Measurements from ENCODE around the gene SLC38A1. TPM values are rescaled to one million over a fixed set of nuclear protein-coding genes. Genes with fewer than 3 reads are reported as not detected.

The SLC38A1 gene
- total and polyA plus RNA-seq, 2 experiments from 2014 or later, result 114 to 234 TPM

GRCh38 chr12:46198913-46199312, 69.9 kb downstream of the SLC38A1 start:
- H3K36me3 Mint-ChIP-seq (ENCODE audit: low read depth), result peaks cover 100% of the 10 kb centered on the region
- H4K20me1 ChIP-seq (replicated peaks; ENCODE audit: insufficient read depth), result peaks cover 8% of the 10 kb centered on the region
- H3K4me1 Mint-ChIP-seq, result no peaks in the 10 kb centered on the region
- H3K27me3 ChIP-seq (ENCODE audit: insufficient read depth), result no peaks in the 10 kb centered on the region
- ATAC-seq (no peak), DNase-seq (ENCODE audit: low spot score) (no peak)
- no peaks in the 10 kb centered on the region for H3K79me2 ChIP-seq (replicated peaks; ENCODE audit: insufficient read depth)
- peaks cover 53% of the 10 kb centered on the region for H3K9me3 Mint-ChIP-seq
- no peak overlapping the region for H3K4me2 ChIP-seq
- H3K27ac Mint-ChIP-seq, result no peak overlapping the region
- H3K4me3 ChIP-seq, result no peak overlapping the region
- peaks cover 94% of the 10 kb centered on the region for H3K36me3 ChIP-seq (ENCODE audit: insufficient read depth)
- 0 out of 2 replicates have a peak, but pooled peaks cover 2% of the 10 kb centered on the region for H3F3A ChIP-seq (replicated peaks; ENCODE audit: low read depth)
- H3K9me2 ChIP-seq (ENCODE audit: insufficient read depth), result no peaks in the 10 kb centered on the region
- H3K4me3 Mint-ChIP-seq, result no peak overlapping the region
- TF ChIP-seq ETS1 (IDR thresholded peaks at IDR 0.05) (no peak), CTCF (conservative IDR thresholded peaks at IDR 0.05; ENCODE audit: low read depth in 2 of 2) (no peak), STAT1 (IDR thresholded peaks at IDR 0.05; ENCODE audit: unreplicated experiment) (no peak), ZNF331 (CRISPR knock-in tag; IDR thresholded peaks at IDR 0.05; ENCODE audit: low read depth) (no peak), NANOG (IDR thresholded peaks at IDR 0.05; ENCODE audit: borderline replicate concordance) (no peak), ZNF114 (CRISPR knock-in tag; IDR thresholded peaks at IDR 0.05) (no peak), POLR2AphosphoS5 (IDR thresholded peaks at IDR 0.05; ENCODE audit: low read depth) (no peak), ZNF462 (CRISPR knock-in tag; IDR thresholded peaks at IDR 0.05) (no peak), CREB1 (CRISPR knock-in tag; IDR thresholded peaks at IDR 0.05; ENCODE audit: low read depth) (no peak), EZH2 (IDR thresholded peaks at IDR 0.05; ENCODE audit: low read depth, unreplicated experiment) (no peak), EZH2phosphoT487 (IDR thresholded peaks at IDR 0.05; ENCODE audit: unreplicated experiment) (no peak), JUNB (IDR thresholded peaks at IDR 0.05; ENCODE audit: unreplicated experiment) (no peak), REST (IDR thresholded peaks at IDR 0.05; ENCODE audit: unreplicated experiment) (no peak)
- peaks cover 31% of the 10 kb centered on the region for H3K27me3 Mint-ChIP-seq (ENCODE audit: insufficient read depth, low read depth, poor library complexity)
- H2AFZ ChIP-seq, result no peak overlapping the region
- H3K27ac ChIP-seq (ENCODE audit: low read depth), result no peak overlapping the region
- no peaks in the 10 kb centered on the region for H3K4me1 ChIP-seq (ENCODE audit: insufficient read depth)

All from GM23338 (cell line).